GM12873 (cell line): ENCODE data around the gene HSPB7.

Experiments
- CTCF ChIP-seq: IDR thresholded peaks from 2 replicates; pipeline ENCODE4 v1.5.1; 2012; ENCODE audit warnings: low read depth, mild to moderate bottlenecking, moderate library complexity, low read length, control low read depth; ENCODE audit not compliant: insufficient read depth; ENCODE audit errors: missing control alignments

The HSPB7 gene

GRCh38 chr1:15992582-15993500 is 25.0 kb downstream of the HSPB7 start:
- no peak for TF ChIP-seq CTCF

- TF ChIP-seq CTCF: no peak
Measured at GRCh38 chr1:15992187-15992553, 25.7 kb downstream of the HSPB7 start.

- no peak for TF ChIP-seq CTCF
Measured at GRCh38 chr1:15991427-15992186, 26.2 kb downstream of the HSPB7 start.

GRCh38 chr1:15989776-15990175 is 28.1 kb downstream of the HSPB7 start:
- no peak for TF ChIP-seq CTCF

DNA sequence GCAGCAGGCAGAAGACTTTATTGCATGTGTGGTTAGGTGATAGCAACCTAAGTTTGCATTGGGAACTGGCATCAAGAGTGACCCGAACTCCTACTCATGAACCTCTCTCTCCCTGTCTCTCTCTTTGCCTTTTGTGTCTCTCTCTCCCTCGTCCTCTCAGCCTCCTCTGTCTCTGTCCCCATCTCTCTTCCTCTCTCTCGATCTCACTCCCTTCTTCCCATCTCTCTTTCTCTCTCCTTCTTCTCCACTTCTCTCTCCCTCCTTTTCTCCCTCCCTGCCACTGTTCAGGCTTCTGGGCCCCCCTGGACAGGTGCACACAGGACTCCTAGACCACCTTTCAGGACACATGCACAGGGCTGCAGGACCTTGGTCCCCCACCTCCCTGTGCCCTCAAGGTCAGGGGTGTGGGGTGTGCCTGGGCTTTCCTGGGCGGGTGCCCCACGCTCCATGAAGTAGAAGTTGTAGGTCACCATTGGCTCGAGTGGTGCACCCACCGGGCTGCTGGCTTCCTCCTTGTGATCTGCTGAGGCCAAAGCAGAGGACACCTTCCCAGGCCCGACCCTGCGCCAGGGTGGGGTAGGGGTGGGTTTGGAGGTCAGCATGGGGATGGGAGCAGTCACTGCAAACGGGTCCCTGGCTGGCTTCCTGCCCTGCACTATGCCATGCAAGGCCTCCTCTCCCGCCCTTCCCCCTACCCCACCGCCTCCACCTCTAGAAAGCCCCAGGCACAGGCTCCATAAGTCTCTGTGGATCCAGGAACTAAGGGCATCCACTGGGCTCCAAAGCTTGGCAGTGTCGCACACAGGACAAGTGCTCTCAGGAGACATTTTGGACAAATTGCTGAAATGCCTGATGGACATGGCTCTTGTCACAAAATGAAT is 28.7 kb downstream of the HSPB7 start:
- TF ChIP-seq CTCF: no peak

DNA sequence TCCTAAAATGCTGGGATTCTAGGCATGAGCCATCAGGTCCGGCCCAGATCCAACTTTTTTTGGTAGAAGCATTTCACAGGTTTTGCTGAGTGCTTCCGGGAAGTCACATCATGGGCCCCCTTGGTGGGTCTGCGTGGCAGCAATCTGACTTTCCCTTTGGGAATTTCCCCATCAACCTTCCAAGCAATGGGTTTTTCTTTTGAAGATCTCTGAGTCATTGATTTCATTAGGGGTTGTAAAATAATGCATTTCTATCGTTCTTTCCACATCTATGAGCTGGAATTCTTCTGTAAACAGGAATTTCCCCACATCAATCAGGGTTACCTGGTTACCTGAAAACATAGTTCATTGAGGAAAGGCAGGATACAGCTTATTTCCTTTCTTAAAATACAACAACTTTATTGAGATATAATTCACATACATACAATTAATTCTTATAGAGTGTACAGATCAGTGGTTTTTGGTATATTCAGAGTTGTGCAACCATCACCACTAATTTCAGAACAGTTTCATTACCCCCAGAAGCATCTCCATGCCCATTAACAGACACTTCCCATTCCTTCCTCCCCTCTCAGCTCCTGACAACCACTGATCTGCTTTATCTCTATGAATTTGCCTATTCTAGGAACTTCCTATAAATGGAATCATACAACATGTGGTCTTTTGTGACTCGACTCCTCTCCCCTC is 32.1 kb downstream of the HSPB7 start:
- TF ChIP-seq CTCF: no peak
